ENCODE results near the gene MST1.

MST1 gene

GRCh38 chr3:49655731-49656285 lies 33.5 kb downstream of the MST1 start:
- DNase-seq (ENCODE audit: low read depth), result no peak

- DNase-seq (ENCODE audit: low read depth), result no peak
Measured at GRCh38 chr3:49654955-49655556, 34.2 kb downstream of the MST1 start.

GRCh38 chr3:49654176-49654825 lies 35.0 kb downstream of the MST1 start:
- DNase-seq (ENCODE audit: low read depth), result no peak

DNA sequence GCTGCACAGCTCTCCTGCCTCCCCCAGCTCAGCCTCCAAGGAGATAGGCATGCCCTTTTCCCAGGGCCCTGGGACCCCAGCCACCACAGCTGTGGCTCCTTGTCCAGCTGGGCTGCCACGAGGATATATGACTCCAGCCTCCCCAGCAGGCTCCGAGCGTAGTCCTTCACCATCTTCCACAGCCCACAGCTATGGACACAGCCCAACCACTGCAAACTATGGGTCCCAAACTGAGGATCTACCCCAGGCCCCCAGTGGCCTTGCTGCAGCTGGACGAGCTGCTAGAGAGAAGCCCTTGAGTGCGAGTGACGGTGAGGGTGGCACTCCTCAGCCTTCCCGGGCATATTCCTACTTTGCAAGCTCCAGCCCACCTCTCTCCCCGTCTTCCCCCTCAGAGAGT lies 35.7 kb downstream of the MST1 start:
- no peak for DNase-seq (ENCODE audit: low read depth)

GRCh38 chr3:49652903-49653415 lies 36.3 kb downstream of the MST1 start:
- DNase-seq (ENCODE audit: low read depth), result no peak

- no peak for DNase-seq (ENCODE audit: low read depth)
Measured at GRCh38 chr3:49652218-49652902, 36.9 kb downstream of the MST1 start.

DNA sequence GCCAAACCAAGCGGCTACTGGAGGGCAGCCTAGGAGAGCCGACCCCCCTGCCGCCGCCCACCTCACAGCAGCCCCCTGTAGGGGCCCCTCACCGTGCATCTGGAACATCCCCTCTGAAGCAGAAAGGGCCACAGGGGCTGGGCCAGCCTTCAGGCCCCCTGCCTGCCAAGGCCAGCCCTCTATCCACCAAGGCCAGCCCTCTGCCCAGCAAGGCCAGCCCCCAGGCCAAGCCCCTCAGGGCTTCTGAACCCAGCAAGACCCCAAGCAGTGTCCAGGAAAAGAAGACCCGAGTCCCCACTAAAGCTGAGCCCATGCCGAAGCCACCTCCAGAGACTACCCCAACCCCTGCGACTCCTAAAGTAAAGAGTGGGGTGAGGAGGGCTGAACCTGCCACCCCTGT lies 38.6 kb downstream of the MST1 start:
- DNase-seq (ENCODE audit: low read depth), result no peak

- DNase-seq (ENCODE audit: low read depth), result no peak
Measured at GRCh38 chr3:49650177-49650576, 39.1 kb downstream of the MST1 start.

- no peak for DNase-seq (ENCODE audit: low read depth)
Measured at GRCh38 chr3:49649576-49649975, 39.7 kb downstream of the MST1 start.

DNA sequence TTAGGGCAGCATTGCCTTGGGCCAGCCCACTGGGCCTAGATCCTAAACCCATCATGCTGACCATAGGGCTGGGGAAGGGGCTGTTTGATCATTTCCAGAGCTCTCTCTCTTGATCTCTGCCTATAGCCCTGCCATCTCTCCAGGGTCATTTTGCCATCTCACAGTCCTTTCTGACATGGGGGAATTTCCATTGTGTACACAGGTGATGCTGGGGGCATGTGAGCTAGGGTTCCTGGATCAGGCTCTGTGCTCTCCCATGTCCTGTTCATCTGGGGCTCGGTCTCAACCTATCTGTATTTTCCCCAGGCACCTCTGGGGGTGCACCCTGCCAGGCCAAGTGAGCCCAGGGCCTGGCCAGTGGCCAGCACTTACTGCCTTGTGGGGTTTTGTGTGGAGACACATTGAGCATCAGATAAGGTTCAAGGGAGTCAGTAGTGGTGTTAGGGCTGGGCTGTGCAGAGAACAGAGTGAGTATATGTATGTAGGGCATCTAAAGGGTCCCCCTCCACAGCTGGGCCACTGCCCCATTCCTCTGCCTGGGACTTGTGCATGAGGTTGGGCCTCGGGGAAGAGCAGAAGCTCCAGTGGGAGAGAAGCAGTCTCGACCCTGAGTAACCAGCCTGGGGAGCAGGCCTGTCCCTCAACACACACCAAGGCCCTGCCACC lies 40.8 kb downstream of the MST1 start:
- DNase-seq (ENCODE audit: low read depth), result no peak

- DNase-seq (ENCODE audit: low read depth), result no peak
Measured at GRCh38 chr3:49647741-49648140, 41.5 kb downstream of the MST1 start.

- no peak for DNase-seq (ENCODE audit: low read depth)
Measured at GRCh38 chr3:49646236-49646635, 43.0 kb downstream of the MST1 start.

- DNase-seq (ENCODE audit: low read depth), result no peak
Measured at GRCh38 chr3:49644684-49645083, 44.6 kb downstream of the MST1 start.

GRCh38 chr3:49642708-49643145 lies 46.5 kb downstream of the MST1 start:
- DNase-seq (ENCODE audit: low read depth), result no peak

- no peak for DNase-seq (ENCODE audit: low read depth)
Measured at GRCh38 chr3:49641921-49642707, 47.2 kb downstream of the MST1 start.

- no peak for DNase-seq (ENCODE audit: low read depth)
Measured at GRCh38 chr3:49641292-49641691, 48.0 kb downstream of the MST1 start.

- no peak for DNase-seq (ENCODE audit: low read depth)
Measured at GRCh38 chr3:49639551-49639950, 49.7 kb downstream of the MST1 start.

DNA sequence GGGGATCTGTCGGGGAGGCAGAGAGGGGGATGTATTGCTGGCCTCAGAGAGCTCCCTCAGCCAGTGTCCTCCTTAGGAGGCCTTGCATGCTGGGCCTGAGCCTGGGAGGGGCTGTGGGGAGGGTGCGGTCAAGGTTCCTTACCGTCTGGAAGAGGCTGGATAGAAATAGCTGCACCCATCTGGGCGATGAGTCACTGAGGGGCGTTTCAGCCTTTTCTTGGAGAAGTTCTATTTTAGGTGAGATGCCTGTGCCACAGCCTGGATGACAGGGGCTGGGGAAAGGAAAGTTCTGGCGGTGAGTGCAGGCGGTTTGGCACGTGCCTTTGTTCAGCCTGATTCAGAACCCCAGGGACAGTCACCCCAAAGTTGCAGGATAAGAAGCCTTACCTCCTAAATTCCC lies 50.8 kb downstream of the MST1 start:
- no peak for DNase-seq (ENCODE audit: low read depth)

- no peak for DNase-seq (ENCODE audit: low read depth)
Measured at GRCh38 chr3:49636883-49637609, 52.2 kb downstream of the MST1 start.

DNA sequence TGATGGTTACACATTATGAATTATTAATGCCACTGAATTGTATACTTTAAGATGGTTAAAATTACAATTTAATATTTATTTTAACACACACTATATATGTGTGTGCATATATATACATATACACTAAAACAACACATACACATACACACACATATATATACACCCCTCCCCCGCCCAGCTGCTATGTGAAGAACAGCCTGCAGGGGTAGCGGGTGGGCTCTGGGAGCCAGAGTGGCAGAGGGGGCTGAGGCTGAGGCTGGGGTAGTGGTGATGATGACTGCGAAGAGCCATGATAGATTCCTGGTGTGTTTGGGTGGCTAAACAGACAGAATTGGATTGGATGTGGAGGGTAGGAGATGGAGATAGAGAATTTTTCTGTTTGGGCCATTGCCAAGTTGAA lies 54.5 kb downstream of the MST1 start:
- no peak for DNase-seq (ENCODE audit: low read depth)
